Activated CD8-positive, alpha-beta memory T cell treated with anti-CD3 and anti-CD28 coated beads, Interleukin-2, amount 50 U/mL, for 4 hours (primary cell): ENCODE measurements around the gene NDUFB10.
"Not testable (repeated sequence)": the region's sequence is repeated elsewhere in the genome, so short reads cannot be mapped to it uniquely, and the experiment has no call there.

Experiments used
- DNase-seq: peaks from one replicate; pipeline ENCODE4 v3.0.0-alpha.2; 2020

Gene NDUFB10

DNA sequence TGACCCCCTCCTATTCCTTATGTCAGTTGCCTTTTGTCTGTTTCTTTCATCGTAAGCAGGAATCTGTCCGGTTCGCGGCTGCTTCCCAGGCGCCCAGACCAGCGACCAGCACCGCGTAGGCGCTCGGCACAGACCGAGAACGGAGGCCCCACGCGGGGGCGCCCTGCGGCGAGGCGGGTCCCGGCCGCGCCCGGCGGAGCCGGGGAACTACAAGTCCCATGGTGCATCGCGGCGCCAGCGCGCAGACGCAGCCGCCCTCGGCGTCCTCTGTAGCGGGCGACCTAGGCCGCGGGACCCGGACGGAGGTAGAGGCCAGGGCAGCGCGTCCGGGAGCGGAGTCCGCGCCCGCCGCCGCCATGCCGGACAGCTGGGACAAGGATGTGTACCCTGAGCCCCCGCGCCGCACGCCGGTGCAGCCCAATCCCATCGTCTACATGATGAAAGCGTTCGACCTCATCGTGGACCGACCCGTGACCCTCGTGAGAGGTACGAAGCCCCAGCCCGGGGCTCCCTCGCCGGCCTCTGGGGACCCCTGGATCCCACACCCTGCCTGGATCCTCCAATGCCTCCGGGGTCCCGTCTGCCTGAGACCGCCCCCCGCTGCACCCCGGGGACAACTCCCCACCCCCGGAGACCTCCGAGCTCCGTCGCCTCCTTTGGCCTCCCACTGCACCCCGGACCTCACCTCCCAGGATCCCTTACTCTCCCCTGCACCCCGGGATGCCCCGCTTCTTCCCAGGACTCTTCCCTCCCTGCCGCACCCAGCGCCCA, at the start of gene NDUFB10:
Gene NDUFB10, plus strand, starts transcription at position 270 of the 771 bp plus-strand sequence. Its CDS starts 87 bp downstream, at position 357.
- DNase-seq = peak; percentile 94

DNA sequence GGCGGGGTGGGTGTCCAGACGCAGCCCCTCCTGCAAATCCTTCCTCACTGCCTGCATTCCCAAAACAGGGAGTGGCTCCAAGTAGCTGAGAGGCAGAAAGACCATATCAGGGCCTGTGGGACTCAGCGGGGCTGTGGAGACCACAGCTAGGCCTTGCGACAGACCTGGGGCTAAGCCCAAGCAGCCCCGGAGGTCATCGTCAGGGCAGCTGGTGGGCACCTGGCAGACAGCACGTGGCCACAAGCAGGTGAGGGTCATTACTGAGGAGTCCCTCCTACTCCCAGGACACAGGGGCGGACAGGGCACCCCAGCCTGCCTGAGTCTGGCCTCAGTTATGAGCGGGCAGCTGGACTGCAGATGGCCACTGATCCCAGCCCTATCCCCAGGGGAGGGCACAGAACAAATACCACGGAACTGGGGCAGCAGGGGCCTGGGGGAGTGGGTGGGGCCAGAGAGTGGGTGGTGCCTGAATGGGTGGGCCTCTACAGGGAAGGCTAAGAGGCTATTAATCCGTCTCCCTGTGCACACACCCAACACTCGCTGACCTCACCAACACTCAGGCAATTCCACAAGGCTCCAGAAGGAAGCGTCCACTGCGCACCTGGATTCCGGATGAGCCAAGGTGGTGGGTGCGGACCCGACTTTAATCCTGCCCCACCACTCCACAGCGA, 49.6 kb upstream of the NDUFB10 start:
- DNase-seq = no peak

DNA sequence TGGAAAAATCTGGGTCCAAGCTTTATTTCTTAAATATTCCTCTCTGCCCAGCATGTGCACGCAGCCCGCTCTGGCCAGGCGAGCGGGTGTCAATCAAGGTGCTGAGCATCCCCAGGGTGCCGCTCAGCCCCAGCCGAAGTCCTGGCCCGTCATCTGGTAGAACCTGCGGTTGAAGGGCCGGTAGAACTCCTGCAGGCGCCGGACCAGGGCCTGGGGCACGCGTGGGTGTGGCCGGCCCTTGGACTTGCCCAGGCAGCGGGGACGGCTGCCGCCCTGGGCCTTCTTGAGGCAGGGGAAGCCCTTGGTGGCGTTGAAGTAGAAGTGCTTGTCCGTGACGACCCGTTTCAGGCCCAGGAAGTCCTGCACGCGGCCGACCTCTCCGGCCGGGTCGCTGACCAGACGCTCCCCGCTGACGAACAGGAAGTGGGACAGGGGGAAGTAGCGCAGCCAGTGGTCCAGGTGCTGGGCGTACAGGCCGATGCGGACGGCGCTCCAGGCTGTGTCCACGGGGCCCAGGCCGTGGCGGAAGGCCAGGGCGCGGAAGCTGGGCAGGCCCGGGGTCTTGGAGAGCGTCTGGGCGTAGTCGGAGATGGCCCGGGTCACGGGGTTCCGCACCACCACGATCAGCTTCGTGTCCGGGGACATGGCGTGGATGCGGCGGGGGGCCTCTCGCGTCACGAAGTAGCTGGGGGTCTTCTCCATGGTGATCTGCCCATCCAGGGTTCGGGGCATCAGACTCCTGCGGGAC, 47.7 kb upstream of the NDUFB10 start:
- no peak for DNase-seq

DNA sequence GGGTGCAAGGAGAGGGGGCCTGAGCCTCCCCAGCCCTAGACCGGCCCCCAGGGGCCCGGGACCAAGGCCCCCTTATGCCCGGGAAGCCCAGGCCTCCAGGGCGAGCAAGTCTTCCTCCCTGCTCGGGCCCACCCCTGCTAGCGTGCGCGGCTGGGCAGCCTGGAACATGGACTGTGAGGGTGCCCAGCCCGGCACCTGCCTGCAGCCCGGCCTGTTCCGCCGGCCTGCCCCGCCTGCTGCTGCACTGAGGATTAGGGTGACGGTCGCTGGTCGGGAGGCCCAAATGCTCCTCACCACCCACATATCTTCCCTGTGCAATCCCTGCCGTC, 47.2 kb upstream of the NDUFB10 start:
- no peak for DNase-seq

DNA sequence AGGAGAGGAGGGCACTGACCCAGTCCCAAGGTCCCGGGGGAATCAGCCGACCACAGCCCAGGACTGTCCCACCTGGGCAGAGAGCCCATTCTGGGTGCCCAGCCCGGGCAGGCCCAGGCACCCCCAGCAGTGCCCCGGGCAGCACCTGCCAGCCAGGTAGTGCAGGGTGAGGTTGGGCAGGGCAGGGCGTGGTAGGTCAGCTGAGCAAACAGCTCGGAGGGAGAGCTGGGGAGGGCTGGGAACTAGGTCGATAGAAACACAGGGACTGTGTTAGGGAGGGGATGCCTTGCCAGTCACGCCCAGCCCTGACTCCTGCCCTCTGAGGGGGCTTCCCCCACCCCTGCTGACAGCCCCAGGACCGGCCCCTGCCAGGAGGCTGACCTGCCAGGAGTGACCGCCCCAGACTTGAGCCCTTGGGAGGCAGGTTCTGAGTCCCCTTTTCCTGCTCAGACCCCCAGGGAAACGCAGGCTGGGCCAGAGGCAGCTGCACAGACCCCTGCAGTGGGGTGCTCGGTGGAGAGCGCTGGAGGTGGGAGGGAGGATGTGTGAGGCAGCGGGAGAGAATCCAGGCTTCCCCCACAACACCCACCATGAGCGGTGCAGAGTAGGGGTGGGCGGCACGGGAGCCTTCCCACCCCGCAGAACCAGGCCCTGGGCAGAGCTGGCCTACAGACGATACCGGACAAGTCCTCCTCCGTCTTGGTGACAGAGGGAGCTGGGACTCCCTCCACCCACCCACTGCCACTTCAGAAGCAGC, 45.8 kb upstream of the NDUFB10 start:
- DNase-seq = no peak

DNA sequence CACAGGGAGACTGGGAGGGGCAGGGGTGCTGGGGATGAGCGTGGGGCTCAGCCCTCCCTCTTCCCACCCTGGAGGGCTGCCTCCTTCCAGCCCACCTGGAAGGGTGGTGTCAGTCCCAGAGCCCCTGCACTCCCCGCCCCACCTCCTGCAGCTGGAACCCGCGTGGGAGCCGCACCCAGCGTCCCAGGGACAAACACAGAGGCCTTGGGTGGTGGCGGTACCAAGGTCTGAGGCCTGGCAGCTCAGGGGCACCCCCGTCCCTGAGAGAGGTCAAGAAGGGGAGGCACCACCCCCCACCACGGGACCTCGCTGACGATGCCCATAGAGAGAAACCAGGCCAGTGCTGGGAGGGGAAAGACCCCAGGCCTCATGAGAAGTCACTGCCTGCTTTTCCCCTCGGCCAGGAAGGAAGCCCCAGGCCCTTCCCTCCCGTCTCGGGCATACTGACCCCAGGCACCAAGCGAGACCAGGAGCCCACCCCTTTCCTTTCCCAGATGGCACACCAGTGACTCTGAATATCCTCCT, 45.2 kb upstream of the NDUFB10 start:
- no peak for DNase-seq

DNA sequence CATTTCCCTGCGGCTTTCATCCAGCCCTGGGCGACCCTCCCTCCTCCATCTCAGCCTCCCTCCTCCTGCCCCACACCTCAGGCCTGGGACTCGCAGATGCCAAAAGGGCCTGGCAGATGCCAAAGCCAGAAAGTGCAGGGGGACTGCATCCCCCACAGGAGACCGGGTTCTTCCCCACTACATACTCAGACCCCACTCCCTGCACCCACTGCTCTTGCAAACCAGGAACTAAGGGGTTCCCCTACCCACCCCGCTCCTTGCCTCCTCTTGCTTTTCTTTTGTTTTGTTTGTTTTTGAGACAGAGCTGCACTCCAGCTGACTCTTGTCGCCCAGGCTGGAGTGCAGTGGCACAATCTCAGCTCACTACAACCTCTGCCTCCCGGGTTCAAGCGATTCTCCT, 44.4 kb upstream of the NDUFB10 start:
- DNase-seq = no peak

DNA sequence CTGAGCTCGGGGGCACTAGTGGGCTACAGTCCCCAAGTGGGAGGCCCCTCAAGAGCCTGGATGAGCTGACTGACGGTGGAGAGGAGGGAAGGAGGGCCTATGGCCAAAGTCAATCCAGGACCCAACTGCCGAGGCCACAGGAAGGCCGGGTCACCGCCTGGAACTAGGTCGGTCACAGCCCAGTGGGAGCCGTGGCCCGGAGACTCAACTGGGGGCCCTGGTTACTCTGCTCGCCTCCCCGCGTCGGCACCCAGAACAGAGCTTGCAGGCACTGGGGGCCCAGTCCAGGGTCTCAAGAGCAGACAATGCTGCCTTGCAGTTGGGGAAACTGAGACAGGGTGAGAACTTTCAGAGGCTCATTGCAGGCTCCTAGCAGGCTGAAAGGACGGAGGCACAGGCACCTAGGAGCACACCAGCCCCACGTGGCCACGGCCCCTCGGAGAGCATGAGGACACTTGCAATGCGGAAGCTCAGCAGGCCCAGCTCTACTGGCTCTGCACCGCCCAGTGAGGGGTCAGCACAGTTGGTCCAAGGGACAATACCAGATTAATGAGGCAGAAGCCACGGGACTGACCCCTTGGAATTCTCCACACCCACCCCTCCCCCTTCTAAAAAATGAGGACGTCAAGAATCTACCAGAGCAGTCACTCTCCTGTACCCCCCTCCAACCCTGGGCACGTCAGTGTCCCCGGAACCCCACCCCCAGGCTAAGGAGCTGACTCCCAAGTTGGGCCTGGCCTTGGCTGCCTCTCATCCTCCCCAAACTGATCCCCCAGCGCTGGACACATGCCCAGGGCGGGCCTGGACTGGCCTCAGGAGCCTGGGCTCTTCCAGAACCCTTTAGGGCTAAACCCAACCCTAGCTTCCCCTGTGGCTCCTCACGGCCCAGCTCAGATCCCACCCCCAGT, 43.4 kb upstream of the NDUFB10 start:
- DNase-seq = no peak

DNA sequence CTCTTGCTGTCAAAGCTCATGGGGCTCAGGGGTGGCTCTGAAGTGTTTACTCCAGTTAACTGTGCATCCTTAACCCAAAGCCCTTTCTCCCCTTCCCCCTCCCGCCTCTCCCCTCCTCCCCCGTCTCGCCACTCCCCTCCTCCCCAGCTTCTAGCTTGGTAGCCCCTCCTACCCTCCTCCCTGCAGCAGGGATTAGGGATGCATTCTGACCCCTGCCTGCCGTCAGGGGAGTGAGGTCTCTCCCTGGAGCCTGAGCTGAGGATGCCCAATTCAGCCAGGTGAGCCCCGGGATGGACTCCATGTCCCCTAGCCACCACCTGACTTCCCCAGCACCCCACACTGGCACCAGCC, 42.7 kb upstream of the NDUFB10 start:
- DNase-seq = no peak

DNA sequence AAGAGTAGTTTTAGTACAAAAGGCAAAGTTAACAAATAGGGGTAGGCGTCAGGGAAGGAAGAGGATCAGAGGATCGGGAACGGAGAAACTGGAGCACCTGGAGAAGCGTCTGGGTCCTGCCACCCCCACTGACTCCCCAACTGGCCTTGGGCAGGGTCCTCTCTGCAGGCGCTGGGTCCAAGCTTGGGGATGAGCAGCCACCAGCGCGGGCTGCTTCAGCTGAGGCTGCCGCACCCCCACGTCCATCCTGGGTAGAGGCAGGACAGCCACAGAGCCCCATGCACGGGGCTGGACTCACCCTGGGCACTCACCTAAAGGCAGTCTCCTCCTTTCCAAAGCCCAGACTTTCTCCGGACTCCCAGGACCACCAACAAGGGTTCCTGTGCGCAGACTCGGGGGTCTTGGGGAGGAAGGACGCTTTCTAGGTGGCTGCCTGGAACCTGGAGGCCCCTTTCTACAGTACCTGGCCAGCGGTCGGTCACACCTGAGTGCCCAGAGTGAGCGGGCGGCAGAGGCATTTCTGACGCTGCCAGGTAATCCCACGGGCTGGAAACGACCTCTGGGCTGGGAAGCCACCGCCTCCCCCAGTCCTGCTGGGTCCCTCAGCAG, 42.2 kb upstream of the NDUFB10 start:
- DNase-seq = no peak

DNA sequence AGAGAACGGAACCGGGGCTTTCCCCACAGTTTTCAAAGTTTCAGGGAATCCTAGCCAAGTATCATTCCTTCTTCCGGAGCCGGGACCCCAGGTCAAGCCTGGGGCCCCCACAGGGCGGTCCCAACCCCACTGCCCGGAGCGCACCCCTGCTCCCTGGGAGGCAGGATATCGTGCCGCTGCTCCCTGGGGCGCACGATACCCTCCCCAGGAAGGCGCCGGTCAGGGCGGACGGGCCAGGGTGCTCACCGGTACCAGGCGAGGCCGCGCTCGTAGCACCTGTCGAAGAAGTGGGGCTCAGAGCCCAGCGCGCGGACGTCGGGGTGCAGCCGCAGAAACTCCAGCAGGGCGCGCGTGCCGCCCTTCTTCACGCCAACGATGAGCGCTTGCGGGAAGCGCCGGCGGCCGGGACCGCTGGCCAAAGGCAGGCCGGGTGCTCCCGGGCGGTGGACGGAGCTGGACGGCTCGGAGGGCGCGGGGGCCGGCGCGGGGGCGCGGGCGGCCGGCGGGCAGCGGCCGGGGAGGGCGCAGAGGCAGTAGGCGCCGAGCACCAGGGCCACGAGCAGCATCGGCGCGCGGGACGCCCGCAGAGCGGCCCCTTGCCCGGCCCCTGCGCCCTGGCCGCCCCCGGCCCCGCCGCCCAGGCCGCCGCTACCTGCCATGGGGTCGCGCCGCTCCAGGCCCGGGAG, 41.5 kb upstream of the NDUFB10 start:
- no peak for DNase-seq

DNA sequence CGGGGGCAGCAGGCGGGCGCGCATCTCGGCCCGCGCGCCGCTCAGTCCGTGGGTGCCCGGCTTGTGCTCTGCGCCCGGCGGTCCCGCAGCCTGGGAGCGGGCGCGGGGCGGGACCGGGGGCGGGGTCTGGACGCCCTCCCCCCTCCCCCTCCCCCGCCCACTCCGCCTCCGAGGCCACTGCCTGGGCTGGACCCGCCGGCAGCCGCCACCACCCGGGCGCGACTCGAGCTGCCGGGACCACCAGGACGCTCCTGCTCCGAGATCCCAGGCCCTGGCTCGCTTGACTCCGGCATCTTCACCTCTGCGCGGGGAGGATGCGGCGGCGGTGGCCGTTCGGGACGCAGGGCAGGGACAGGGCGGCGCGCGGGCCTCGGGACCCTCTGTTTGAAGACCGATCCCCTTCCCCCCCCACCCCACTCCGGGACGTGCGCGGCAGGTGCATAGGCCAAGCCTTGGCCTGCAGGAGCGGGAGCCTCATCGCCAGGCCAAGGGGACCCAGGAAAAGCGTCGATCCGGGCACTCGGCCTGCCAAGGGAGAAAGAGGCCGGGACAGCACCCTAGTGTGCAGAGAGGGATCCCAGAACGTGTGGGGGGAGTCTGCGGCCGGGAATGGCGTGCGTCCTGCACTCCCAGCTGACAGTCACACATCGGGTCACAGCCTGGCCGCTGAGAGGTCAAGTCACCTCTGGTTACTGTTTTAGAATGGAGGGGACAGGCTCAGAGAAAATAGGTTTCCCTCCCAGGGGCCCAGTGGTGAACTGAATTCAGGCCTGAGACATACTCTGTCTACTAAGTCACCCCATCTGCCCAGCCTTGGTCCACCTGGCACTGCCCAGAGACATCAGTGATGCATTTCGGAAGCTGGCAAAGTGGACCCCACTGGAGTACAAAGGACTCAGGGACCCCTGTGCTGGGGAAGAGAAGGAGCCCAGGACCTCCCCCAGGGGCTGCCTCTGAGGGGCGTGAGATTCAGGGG, 40.7 kb upstream of the NDUFB10 start, which contains the start of gene HS3ST6:
Gene HS3ST6, minus strand, starts transcription at position 65 of the 976 bp plus-strand sequence. CDS start 92 bp downstream, outside the sequence.
- DNase-seq = no peak

DNA sequence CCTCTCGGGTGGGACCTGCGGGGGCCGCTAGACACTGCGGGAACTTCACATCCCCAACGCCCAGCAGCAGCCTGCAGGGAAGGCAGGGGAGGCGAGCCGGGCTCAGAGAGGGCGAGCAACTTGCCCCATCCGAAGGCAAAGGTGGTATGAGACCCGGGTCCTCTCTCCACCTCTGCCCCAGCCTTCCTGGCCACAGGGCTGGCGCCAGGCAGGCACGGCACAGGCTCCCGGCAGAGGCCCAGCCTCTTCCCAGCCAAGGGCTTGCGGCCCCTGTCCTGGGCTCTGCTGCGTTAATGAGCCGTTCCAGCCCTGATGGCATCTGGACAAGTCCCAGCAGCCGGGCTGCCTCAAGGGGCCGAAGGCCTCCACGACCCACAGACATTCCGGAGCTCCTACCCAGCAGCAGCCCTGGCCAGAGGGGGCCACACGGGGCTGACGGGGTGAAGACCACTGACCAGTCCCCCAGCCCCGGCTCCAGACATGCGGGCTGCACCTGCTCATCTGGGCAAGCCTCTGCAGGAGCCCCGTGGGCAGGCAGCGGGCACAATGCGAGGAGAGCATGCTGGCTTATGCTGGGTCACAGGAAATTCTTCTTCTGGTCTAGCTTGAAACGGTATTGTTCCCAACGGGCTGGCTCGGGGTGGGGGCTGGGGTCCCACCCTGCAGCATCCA, 39.9 kb upstream of the NDUFB10 start:
- no peak for DNase-seq

DNA sequence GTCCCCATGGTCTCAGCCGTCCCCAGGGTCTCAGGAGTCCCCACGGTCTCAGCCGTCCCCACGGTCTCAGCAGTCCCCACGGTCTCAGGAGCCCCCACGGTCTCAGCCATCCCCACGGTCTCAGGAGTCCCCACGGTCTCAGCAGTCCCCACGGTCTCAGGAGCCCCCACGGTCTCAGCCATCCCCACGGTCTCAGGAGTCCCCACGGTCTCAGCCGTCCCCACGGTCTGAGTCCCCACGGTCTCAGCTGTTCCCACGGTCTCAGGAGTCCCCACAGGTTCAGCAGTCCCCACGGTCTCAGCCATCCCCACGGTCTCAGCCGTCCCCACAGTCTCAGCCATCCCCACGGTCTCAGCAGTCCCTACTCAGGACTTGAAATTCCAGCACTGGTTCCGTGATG, 39.2 kb upstream of the NDUFB10 start:
- DNase-seq = not testable (repeated sequence)

DNA sequence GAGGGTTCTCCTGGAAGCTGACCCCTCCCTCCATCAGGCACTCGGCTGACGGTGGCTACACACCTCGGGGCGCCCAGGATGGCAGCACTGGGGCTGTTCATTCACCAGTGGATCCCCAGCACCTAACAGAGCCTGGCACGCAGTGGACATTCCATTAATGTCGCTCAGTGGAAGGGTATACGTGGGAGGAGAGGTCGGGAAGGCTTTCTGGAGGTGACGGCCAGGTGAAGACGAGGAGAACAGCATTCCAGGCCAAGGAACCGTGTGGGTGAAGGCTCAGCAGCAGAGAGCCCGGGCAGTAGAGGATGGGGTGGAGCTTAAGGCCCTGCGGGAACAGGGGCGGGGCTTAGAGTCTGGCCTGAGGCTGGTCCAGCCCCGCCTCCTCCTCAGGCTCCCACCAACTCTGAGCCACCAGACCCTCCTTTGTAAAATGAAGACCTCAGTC, 38.6 kb upstream of the NDUFB10 start:
- DNase-seq = no peak

DNA sequence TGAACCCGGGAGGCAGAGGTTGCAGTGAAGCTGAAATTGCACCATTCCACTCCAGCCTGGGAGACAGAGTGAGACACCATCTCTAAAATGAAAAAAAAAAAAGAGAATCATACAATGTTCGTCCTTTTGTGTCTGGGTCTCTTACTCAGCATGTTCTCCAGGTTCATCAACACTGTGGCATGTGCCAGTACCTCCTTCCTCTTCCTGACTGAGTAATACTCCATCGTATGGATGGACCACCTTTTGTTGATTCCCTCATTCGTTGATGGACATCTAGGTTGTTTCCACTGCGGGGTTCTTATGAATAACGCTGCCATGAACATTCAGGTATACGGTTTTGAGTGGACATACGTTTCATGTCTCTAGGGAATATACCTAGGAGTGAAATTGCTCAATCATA, 37.0 kb upstream of the NDUFB10 start:
- DNase-seq = no peak

DNA sequence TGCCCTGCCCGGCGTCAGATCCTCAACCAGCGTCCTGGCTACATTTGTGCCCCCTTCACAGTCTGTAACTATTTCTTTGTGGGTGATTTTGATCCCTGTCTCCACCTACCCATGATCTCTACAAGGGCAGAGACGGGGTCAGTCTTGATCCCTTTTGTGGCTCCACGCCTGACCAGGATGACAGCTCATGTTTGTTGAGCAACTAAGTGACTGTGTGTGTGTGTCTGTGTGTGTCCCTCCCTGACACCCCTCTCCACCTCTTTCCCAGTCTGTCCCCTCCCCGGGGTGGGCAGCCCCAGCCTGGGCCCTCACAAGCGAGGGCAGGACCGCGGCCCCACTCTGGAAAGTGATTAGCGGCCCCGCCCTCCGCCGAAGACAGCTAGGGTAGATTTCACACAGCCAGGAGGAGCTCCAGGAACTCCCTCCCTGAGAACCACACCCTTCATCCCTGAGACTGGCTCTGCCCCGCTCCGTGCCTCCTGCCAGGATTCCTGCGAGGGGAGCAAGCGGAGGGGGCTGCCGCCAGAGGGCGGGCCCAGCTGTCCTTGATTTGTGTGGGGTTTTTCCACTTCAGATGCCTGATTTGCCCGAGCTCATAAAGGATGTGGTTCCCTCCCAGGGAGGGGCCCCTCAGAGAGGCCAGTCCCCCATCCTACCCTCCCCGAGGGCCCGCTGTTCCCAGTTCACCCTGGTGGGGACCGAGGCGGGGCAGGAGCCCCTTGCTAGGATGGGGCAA, 35.9 kb upstream of the NDUFB10 start:
- no peak for DNase-seq

DNA sequence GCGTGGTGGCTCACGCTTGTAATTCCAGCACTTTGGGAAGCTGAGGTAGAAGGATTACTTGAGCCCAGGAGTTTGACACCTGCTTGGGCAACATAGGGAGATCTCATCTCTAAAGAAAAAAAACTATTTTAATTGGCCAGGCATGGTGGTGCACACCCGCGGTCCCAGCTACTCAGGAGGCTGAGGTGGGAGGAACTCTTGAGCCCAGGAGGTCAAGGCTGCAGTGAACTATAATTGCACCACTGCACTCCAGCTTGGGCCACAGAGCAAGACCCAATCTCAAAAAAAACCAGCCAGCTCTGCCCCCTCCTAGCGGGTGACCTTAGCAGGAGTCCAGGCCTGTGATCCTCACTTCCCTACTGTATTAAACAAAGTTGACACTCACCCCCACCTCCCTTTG, 35.2 kb upstream of the NDUFB10 start:
- DNase-seq = no peak
